Kidney (tissue), 14 donors: ENCODE measurements around the gene FKBP8. TPM values are rescaled to one million over a fixed set of nuclear protein-coding genes. Genes with fewer than 3 reads are reported as not detected.
A peak's percentile ranks its signal among the peaks of the same experiment; 100 is the strongest.

Experiments
- DNase-seq, 5 donors: peaks; one replicate each; pipeline ENCODE4 v3.0.0-alpha.2; 2013 to 2020
- FAIRE-seq: peaks from 2 replicates; lab custom pipeline; 2012; peaks lifted over from hg19 to GRCh38; lab: Jason Lieb, UNC
- H3K27ac ChIP-seq, 2 donors: one replicate each; pipeline ENCODE4 v1.7.0; 2013; ENCODE audit warnings: low read depth in 2 of 2, low read length in 2 of 2, inconsistent platforms in 1 of 2
- H3K27me3 ChIP-seq: one replicate; pipeline ENCODE4 v1.7.1; 2013; ENCODE audit warnings: low read length, inconsistent platforms; ENCODE audit not compliant: control insufficient read depth, insufficient read depth
- H3K36me3 ChIP-seq, 3 donors: one replicate each; pipeline versions ENCODE4 v1.7.0 to v1.7.1; 2013; ENCODE audit warnings: low read length in 3 of 3, control low read depth in 1 of 3, inconsistent platforms in 1 of 3; ENCODE audit not compliant: insufficient read depth in 3 of 3, control insufficient read depth in 2 of 3
- H3K4me1 ChIP-seq, 3 donors: one replicate each; pipeline versions ENCODE4 v1.7.0 to v1.7.1; 2013; ENCODE audit warnings: low read length in 3 of 3, inconsistent platforms in 1 of 3, low read depth in 1 of 3; ENCODE audit not compliant: control insufficient read depth in 2 of 3, insufficient read depth in 2 of 3
- H3K4me3 ChIP-seq, 3 donors: one replicate each; pipeline versions ENCODE4 v1.7.0 to v1.8.1; 2013; ENCODE audit warnings: low read length in 3 of 3, control low read depth in 1 of 3, inconsistent platforms in 1 of 3
- H3K9ac ChIP-seq, 3 donors: one replicate each; pipeline versions ENCODE4 v1.7.0 to v1.7.1; 2013; ENCODE audit warnings: low read length in 3 of 3, control low read depth in 1 of 3, inconsistent platforms in 1 of 3
- H3K9me3 ChIP-seq, 3 donors: one replicate each; pipeline versions ENCODE4 v1.7.0 to v1.7.1; 2013; ENCODE audit warnings: low read length in 3 of 3, control low read depth in 1 of 3, inconsistent platforms in 1 of 3; ENCODE audit not compliant: control insufficient read depth in 2 of 3, insufficient read depth in 1 of 3
- CTCF ChIP-seq: IDR thresholded peaks from 3 replicates; pipeline ENCODE4 v1.5.1; 2012; ENCODE audit warnings: mild to moderate bottlenecking, moderate library complexity, borderline replicate concordance; ENCODE audit not compliant: insufficient read depth; ENCODE audit errors: extremely low read depth
- intact Hi-C: fragments of 100-400 bp; cut with DNase I; formaldehyde crosslinking; loops from one replicate; pipeline ENCODE4 v1.11.1; 2022
- polyA plus RNA-seq: library from polyadenylated mRNA; stranded (reverse); fragments of 350-450 nt; fragmentation: Illumina TruSeq; extraction: RNeasy Lipid Tissue Mini Kit (QIAGEN cat#74804); gene quantifications from one replicate; pipeline ENCODE4 v1.2.3, GENCODE V29; 2014; ENCODE audit warnings: low read depth, low replicate concordance; ENCODE audit not compliant: insufficient read depth
- total RNA-seq: library from RNA; stranded (reverse); fragmentation: NEBNext Ultra II Directional; extraction: Animal tissue kit (Norgen Biotek cat#: 25700); gene quantifications from one replicate; pipeline ENCODE4 v1.2.1, GENCODE V29; 2021
- donor health status: control.
- donor health status: control.
- donor health status: control.
- donor health status: control.
- donor health status: control.
- donor health status: DM: yes; HTN: yes; CAD: no.
- donor health status: Normal renal cell carcinoma (clear cell type).

Gene FKBP8
- total and polyA plus RNA-seq, 2 donors from 2014 or later: 207 to 314 TPM

DNA sequence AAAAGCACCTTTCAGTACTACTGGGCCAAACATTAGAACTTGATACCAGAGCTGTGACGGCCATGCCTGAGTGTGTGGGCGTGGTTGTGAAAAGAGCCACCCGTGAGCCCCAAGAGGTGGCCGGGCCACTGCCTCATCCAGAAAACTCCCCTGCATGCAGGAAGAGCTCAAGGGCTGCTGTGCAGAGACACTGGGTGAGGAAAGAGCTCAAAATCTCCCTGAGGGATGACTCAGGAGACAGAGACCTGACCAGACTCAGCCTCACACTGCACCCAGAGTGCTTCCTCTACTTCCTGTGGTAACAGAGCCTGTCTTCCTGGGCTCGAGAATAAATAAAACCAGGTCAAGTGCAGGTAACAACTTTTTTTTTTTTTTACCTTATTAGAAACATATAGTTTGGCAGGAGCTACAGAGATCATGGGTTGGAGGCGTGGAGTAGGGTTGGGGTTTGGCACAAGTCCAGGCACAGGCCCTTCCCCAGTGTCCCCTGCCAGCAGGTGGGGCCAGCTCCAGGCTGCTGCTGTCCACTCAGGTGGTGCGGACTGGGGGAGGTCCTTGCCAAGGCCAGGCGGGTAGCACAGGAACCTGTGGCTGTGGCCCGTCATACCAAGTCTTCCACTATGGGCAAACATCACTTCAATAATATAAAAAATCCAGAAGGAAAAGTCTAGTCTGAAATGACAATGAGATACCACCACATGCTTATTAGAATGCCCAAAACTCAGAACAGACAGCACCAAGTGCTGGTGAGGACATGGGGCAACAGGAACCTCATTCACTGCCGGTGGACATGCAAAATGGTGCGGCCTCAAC lies 47.0 kb downstream of the FKBP8 start:
- Histone ChIP-seq H3K36me3 (no peaks in the 10 kb centered on the region), H3K9ac (peak overlapping the region in 1 of 3 donors; percentile 59), H3K9me3 (no peaks in the 10 kb centered on the region), H3K27ac (peak overlapping the region; percentile 71 to 72), H3K4me3 (no peak overlapping the region), H3K4me1 (peaks cover 0 to 71% (median 62%) of the 10 kb centered on the region in 3 donors), H3K27me3 (no peaks in the 10 kb centered on the region)
- FAIRE-seq (no peak), DNase-seq (peak in 2 of 5 donors; percentile 47 to 90)
- intact Hi-C loops: no loop called here
- no peak for TF ChIP-seq CTCF

- H3K36me3 ChIP-seq: no peaks in the 10 kb centered on the region
- peak overlapping the region; percentile 71 to 72 for H3K27ac ChIP-seq
- no peak for TF ChIP-seq CTCF
- intact Hi-C loops: no loop called here
- H3K9me3 ChIP-seq: no peaks in the 10 kb centered on the region
- DNase-seq (peak in 2 of 5 donors; percentile 62 to 64), FAIRE-seq (no peak)
- H3K4me1 ChIP-seq: peaks cover 0 to 64% (median 55%) of the 10 kb centered on the region in 3 donors
- H3K4me3 ChIP-seq: no peak overlapping the region
- peak overlapping the region in 2 of 3 donors; percentile 18 to 59 for H3K9ac ChIP-seq
- H3K27me3 ChIP-seq: no peaks in the 10 kb centered on the region
These were observed 48.0 kb downstream of the FKBP8 start for GRCh38 chr19:18495204-18495911.

GRCh38 chr19:18494267-18494607 lies 49.1 kb downstream of the FKBP8 start:
- Histone ChIP-seq H3K9me3 (no peaks in the 10 kb centered on the region), H3K27me3 (no peaks in the 10 kb centered on the region), H3K9ac (peak overlapping the region in 1 of 3 donors; percentile 6), H3K4me3 (no peak overlapping the region), H3K4me1 (peaks cover 0 to 63% (median 56%) of the 10 kb centered on the region in 3 donors), H3K36me3 (no peaks in the 10 kb centered on the region), H3K27ac (peak overlapping the region in 1 of 2 donors; percentile 67)
- intact Hi-C loops: no loop called here
- FAIRE-seq (no peak), DNase-seq (no peak)
- TF ChIP-seq CTCF: no peak
